ENCODE measurements around the gene SLC39A13. TPM values are rescaled to one million over a fixed set of nuclear protein-coding genes. Genes with fewer than 3 reads are reported as not detected.
"Not testable (repeated sequence)": the region's sequence is repeated elsewhere in the genome, so short reads cannot be mapped to it uniquely, and the experiment has no call there.

The SLC39A13 gene
- total RNA-seq, 1 donor from 2014 or later = 76.6 TPM

- Histone ChIP-seq H3K27me3 (ENCODE audit: insufficient read depth, low read length) (no peaks in the 10 kb centered on the region), H3K4me1 (ENCODE audit: insufficient read depth, low read length) (no peaks in the 10 kb centered on the region), H3K36me3 (ENCODE audit: insufficient read depth, low read length) (no peaks in the 10 kb centered on the region), H2AFZ (ENCODE audit: low read depth, low read length) (no peak overlapping the region), H3K27ac (ENCODE audit: low read depth, low read length) (no peak overlapping the region), H3K79me2 (ENCODE audit: insufficient read depth, low read length) (no peaks in the 10 kb centered on the region), H3K9ac (ENCODE audit: low read length) (no peak overlapping the region), H3K4me2 (ENCODE audit: low read length) (no peak overlapping the region), H3K9me3 (ENCODE audit: insufficient read depth, low read depth, low read length) (no peaks in the 10 kb centered on the region), H3K4me3 (ENCODE audit: insufficient read depth, low read depth, low read length) (no peak overlapping the region), H4K20me1 (ENCODE audit: insufficient read depth, low read length) (no peaks in the 10 kb centered on the region)
- H3K9me3 Mint-ChIP-seq (ENCODE audit: unreplicated experiment) = no peaks in the 10 kb centered on the region
- TF ChIP-seq CTCF (IDR thresholded peaks at IDR 0.05; ENCODE audit: insufficient read depth, low read depth, low read length) (no peak), EZH2 (IDR thresholded peaks at IDR 0.05; ENCODE audit: insufficient read depth, low read length) (no peak)
- no peaks in the 10 kb centered on the region for H3K27me3 Mint-ChIP-seq (ENCODE audit: low read depth, unreplicated experiment)
- DNase-seq (ENCODE audit: low read depth) = no peak
- no peak overlapping the region for H3K4me3 Mint-ChIP-seq (ENCODE audit: unreplicated experiment)
- FAIRE-seq = no peak
- H3K4me1 Mint-ChIP-seq (ENCODE audit: low read depth, unreplicated experiment) = no peaks in the 10 kb centered on the region
- H3K27ac Mint-ChIP-seq (ENCODE audit: unreplicated experiment) = no peak overlapping the region
- H3K36me3 Mint-ChIP-seq (ENCODE audit: low read depth, unreplicated experiment) = peaks cover 9% of the 10 kb centered on the region
Observed at GRCh38 chr11:47453365-47453764, 45.0 kb downstream of the SLC39A13 start.

- peak; percentile 82 for TF ChIP-seq CTCF (IDR thresholded peaks at IDR 0.05; ENCODE audit: insufficient read depth, low read depth, low read length)
- peak; percentile 66 for DNase-seq (ENCODE audit: low read depth)
- FAIRE-seq = not testable (repeated sequence)
Observed at GRCh38 chr11:47454258-47454671, 45.9 kb downstream of the SLC39A13 start.

GRCh38 chr11:47460571-47461235 is 52.3 kb downstream of the SLC39A13 start:
- H3K4me1 Mint-ChIP-seq (ENCODE audit: low read depth, unreplicated experiment) = peaks cover 11% of the 10 kb centered on the region
- H3K27me3 Mint-ChIP-seq (ENCODE audit: low read depth, unreplicated experiment) = no peaks in the 10 kb centered on the region
- Histone ChIP-seq H3K9ac (ENCODE audit: low read length) (no peak overlapping the region), H3K27me3 (ENCODE audit: insufficient read depth, low read length) (no peaks in the 10 kb centered on the region), H3K36me3 (ENCODE audit: insufficient read depth, low read length) (peaks cover 5% of the 10 kb centered on the region), H3K9me3 (ENCODE audit: insufficient read depth, low read depth, low read length) (no peaks in the 10 kb centered on the region), H3K4me2 (ENCODE audit: low read length) (no peak overlapping the region), H4K20me1 (ENCODE audit: insufficient read depth, low read length) (peaks cover 40% of the 10 kb centered on the region), H2AFZ (ENCODE audit: low read depth, low read length) (no peak overlapping the region), H3K27ac (ENCODE audit: low read depth, low read length) (no peak overlapping the region), H3K4me3 (ENCODE audit: insufficient read depth, low read depth, low read length) (no peak overlapping the region), H3K4me1 (ENCODE audit: insufficient read depth, low read length) (peaks cover 7% of the 10 kb centered on the region), H3K79me2 (ENCODE audit: insufficient read depth, low read length) (peaks cover 25% of the 10 kb centered on the region)
- H3K9me3 Mint-ChIP-seq (ENCODE audit: unreplicated experiment) = no peaks in the 10 kb centered on the region
- no peak for FAIRE-seq
- H3K36me3 Mint-ChIP-seq (ENCODE audit: low read depth, unreplicated experiment) = peaks cover 7% of the 10 kb centered on the region
- no peak overlapping the region for H3K4me3 Mint-ChIP-seq (ENCODE audit: unreplicated experiment)
- peak overlapping the region; percentile 59 for H3K27ac Mint-ChIP-seq (ENCODE audit: unreplicated experiment)
- TF ChIP-seq CTCF (IDR thresholded peaks at IDR 0.05; ENCODE audit: insufficient read depth, low read depth, low read length) (no peak), EZH2 (IDR thresholded peaks at IDR 0.05; ENCODE audit: insufficient read depth, low read length) (no peak)
- DNase-seq (ENCODE audit: low read depth) = no peak

More at GRCh38 chr11:47454258-47454671, 45.9 kb downstream of the SLC39A13 start:
- not testable (repeated sequence) for H3K36me3 ChIP-seq (ENCODE audit: insufficient read depth, low read length); H3K4me1 ChIP-seq (ENCODE audit: insufficient read depth, low read length); H3K4me3 ChIP-seq (ENCODE audit: insufficient read depth, low read depth, low read length); H4K20me1 ChIP-seq (ENCODE audit: insufficient read depth, low read length); H3K9me3 Mint-ChIP-seq (ENCODE audit: unreplicated experiment); H2AFZ ChIP-seq (ENCODE audit: low read depth, low read length); H3K9ac ChIP-seq (ENCODE audit: low read length); H3K79me2 ChIP-seq (ENCODE audit: insufficient read depth, low read length); H3K27ac ChIP-seq (ENCODE audit: low read depth, low read length); H3K27ac Mint-ChIP-seq (ENCODE audit: unreplicated experiment); H3K36me3 Mint-ChIP-seq (ENCODE audit: low read depth, unreplicated experiment); H3K27me3 Mint-ChIP-seq (ENCODE audit: low read depth, unreplicated experiment); H3K4me2 ChIP-seq (ENCODE audit: low read length); H3K9me3 ChIP-seq (ENCODE audit: insufficient read depth, low read depth, low read length); H3K4me1 Mint-ChIP-seq (ENCODE audit: low read depth, unreplicated experiment); H3K4me3 Mint-ChIP-seq (ENCODE audit: unreplicated experiment); H3K27me3 ChIP-seq (ENCODE audit: insufficient read depth, low read length)
